Measurements from ENCODE around the gene CRTAP. TPM values are rescaled to one million over a fixed set of nuclear protein-coding genes. Genes with fewer than 3 reads are reported as not detected.
"Not testable (repeated sequence)": the region's sequence is repeated elsewhere in the genome, so short reads cannot be mapped to it uniquely, and the experiment has no call there.

Gene CRTAP
- 256 and 302 TPM in 2 replicates for total RNA-seq (2014; rRNA removed; shearing (Covaris generic))

DNA sequence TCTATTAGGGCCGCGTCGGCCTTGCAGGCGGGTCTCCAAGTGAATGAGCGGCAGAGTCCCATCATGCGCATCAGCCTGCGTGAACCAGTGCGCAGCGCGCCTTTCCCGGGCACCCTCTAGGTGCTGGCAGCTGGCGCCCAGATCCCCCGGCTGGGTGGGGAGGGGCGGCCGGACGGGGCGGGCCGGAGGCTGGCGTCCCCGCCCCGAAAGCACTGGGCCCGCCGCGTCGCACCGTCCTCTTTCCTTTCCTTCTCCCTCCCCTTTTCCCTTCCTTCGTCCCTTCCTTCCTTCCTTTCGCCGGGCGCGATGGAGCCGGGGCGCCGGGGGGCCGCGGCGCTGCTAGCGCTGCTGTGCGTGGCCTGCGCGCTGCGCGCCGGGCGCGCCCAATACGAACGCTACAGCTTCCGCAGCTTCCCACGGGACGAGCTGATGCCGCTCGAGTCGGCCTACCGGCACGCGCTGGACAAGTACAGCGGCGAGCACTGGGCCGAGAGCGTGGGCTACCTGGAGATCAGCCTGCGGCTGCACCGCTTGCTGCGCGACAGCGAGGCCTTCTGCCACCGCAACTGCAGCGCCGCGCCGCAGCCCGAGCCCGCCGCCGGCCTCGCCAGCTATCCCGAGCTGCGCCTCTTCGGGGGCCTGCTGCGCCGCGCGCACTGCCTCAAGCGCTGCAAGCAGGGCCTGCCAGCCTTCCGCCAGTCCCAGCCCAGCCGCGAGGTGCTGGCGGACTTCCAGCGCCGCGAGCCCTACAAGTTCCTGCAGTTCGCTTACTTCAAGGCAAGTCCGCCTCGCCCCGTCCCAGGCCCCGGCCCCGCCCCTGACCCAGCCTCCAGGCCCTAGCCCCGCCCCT is at the start of gene CRTAP:
TSS of gene CRTAP (plus strand) at position 243 of the 850 bp plus-strand sequence. CDS start at position 307, 64 bp downstream.
- peak; percentile 97 for DNase-seq (ENCODE audit: low read depth)

DNA sequence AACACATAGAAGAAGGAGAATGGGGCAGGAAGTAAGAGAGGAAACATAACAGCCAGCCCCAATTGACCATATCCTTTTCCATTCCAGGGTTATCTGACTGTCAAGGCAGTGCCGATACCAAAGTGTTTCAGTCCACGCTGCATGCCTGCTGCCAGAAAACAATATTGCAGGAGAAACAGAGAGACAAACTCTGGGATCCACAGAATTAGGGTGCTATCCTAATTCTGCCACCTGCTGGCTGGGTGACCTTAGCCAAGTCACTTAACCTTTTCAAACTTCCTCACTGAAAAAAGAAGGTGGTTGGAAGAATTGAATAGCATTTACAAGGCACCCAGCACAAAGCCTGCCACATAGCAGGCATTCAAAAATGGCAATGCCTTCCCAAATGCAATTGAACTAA is 48.9 kb upstream of the CRTAP start:
- DNase-seq (ENCODE audit: low read depth) = no peak

DNA sequence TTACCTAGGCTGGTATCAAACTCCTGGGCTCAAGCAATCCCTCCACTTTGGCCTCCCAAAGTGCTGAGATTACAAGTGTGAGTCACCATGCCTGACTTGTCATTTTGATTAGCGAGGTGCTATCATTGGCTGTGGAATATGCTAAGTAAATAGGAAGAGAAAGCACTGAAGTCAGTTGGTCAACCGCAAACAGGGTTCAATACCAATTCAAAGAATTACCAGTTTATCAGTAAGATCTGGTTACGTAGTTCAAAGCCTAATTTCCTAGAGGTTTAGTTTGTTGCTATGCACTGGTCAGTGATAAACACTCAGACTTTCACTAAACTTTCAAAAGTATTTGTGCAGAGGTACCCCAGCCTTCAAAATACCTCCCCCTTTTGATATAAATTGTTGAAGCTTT is 46.3 kb upstream of the CRTAP start:
- DNase-seq (ENCODE audit: low read depth) = peak; percentile 15

DNA sequence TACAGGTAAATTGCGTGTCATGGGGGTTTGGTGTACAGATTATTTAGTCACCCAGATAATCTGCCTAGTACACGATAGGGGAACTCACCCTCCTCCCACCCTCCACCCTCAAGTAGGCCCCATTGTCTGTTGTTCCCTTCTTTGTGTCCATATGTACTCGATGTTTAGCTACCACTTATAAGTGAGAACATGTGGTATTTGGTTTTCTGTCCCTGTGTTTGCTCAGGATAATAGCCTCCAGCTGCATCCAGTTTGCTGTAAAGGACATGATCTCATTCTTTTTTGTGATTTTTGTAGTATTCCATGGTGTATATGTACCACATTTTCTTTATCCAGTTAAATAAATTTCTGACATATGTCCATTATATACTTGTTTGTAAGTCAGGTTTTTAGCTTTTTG is 44.0 kb upstream of the CRTAP start:
- not testable (repeated sequence) for DNase-seq (ENCODE audit: low read depth)

DNA sequence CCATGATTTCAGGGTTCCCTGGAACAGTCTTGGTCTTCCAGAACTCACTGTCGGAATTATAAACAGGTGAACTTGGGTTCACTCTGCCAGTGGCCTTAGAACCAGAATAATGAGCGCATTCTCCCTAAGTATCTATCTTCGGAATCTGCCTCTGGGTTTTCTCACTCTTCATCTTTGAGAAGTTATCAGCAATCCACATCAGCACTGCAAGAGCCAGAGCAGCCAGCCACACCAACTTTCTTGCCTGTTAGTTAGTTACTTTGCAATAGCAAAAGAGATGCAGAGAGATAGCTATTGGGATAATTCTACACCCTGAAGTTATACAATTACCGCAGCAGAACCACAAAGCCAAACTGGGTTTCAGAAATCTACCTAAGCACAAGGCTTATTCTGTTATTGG is 42.6 kb upstream of the CRTAP start:
- DNase-seq (ENCODE audit: low read depth) = no peak

DNA sequence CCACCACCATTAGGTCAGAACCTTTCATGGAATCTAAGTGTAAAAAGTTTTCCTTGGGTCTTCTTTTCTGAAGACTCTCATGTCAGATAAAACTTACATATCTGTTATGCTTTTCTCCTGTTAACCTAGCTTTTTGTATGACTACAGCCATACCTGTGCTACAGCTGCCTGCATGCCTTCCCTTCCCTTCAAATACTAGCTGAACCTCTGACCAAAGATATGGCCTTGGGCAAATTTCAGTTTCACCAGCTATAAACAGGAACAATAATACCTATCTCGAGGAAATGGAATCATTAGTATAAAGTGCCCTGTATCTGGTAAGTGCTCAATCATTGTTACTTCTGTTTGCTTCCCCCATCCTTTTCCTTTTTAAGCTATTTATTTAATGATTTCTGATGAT is 41.9 kb upstream of the CRTAP start:
- DNase-seq (ENCODE audit: low read depth) = no peak

DNA sequence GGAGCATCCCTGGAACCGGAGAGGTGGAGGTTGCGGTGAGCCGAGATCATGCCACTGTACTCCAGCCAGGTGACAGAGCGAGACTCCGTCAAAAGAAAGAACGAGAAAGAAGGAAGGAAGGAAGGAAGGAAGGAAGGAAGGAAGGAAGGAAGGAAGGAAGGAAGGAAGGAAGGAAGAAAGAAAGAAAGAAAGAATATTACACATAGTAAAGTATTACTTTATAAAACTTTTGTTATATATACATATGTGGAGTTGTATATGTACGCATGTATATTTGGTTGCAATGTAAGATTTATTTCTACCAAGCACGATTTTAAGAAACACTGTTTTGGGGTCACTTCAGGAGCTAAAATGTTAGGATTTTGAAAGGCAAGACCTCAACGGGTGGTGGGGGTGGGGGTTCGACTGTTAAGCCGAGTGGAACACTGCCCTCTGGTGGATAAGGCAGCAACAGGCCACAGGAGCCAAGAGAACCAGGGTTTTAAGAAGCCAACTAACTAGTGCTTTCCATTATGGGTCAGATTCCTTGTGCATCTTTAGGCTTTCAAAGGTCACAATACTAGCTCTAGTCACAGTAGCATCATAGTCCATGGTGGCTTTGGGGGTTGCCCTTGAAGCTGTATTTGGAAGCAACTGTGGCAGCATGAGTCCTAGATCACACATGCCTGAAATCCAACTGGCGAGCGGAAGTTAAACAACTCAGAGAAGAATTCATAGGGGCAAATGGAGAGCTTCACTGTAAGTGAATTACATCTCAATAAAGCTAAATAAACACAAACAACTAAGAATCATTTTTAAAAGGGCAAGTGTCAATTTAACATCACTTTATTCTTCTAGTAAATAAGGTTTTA is 39.4 kb upstream of the CRTAP start:
- DNase-seq (ENCODE audit: low read depth) = peak; percentile 64

DNA sequence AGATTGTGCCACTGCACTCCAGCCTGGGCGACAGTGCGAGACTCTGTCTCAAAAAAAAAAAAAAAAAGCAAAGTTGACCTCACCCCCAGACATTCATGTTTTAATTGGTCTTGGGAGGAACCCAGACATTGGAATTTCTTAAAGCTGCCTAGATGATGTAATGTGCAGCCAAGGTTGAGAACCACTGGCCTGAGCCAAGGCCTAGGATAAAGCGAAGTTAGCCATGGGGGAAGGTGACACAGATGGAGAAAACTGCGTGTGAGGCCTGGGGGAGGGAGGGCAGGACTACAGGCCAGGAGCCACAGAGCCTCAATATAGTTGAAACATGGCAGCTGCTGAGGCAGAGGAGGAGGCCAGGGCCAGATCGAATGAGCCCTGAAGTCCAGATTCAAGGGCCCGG is 37.8 kb upstream of the CRTAP start:
- DNase-seq (ENCODE audit: low read depth) = no peak

DNA sequence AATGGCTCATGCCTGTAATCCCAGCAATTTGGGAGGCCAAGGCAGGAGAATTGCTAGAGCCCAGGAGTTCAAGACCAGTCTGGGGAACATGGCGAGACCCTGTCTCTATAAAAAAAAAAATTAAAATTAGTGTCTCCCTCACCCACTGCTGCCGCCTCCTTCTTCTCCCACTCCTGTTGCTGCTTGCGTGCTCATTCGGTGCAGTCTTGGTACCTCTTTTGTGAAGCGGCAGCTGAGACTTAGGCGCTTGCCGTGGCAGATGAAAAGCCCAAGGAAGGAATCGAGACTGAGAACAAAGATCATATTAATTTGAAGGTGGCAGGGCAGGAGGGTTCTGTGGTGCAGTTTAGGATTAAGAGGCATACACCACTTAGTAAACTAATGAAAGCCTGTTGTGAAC is 36.9 kb upstream of the CRTAP start:
- no peak for DNase-seq (ENCODE audit: low read depth)

DNA sequence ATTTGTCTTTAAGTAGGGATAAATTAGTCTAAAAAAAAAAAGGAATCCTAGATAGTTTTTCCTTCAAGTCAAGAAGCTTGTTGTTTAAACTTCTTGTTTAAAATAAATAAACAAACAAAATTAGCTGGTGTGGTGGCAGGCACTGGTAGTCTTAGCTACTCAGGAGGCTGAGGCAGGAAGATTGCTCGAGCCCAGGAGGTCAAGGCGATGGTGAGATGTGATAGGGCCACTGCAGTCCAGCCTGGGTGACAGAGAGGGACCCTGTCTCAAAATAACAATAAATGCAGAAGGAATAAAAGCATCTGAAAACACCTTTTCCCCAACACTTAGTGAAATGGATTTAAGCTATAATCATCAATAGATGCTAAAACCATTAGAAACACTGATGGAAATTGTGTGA is 35.8 kb upstream of the CRTAP start:
- no peak for DNase-seq (ENCODE audit: low read depth)

DNA sequence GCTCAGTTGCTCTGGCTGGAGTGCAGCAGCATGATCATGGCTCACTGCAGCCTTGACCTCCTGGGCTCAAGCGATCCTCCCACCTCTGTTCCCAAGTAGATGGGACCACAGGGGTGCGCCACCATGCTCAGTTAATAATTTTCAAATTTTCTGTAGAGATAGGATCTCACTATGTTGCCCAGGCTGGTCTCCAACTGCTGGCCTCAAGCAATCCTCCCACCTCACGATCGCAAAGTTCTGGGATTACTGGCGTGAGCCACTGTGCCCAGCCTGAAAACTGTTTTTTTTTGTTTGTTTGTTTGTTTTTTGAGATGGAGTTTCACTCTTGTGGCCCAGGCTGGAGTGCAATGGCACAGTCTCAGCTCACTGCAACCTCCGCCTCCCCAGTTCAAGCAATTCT is 34.0 kb upstream of the CRTAP start:
- not testable (repeated sequence) for DNase-seq (ENCODE audit: low read depth)

DNA sequence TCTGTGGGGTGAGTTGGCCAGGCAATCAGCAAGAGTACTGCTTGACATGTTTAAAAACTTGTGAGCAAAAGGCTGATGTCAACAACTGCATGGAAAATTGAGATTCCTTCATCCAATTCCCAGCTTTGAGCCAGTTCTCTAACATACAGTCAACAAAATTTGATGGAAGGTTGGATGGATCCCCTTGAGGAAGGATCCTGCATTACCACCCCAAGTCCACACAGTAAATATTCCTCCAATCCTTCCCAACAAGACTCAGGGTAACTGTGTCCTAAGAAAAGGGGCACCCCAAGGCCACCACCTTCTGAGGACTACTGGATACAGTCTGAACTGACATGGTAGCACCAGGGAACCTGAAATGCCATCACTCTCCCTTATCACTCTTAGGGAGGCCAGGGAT is 32.0 kb upstream of the CRTAP start:
- no peak for DNase-seq (ENCODE audit: low read depth)

DNA sequence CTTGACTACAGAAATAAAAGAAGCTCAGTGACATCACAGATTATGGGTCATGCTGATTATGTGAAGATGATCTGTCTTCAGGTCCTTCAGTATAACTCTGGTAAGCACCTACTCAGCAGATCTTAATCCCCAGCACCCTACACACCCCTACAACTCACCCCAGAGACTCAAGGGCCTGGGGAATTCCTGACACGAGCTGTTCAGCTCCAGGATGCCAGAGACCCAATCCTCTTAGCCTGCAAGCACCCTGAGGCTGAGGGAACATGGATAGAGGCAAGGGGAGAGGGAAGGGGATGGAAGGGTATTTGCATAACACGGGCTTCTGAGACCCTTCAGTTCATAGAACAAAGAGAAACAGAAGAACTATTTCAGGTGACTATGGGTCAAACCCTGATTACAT is 29.9 kb upstream of the CRTAP start:
- DNase-seq (ENCODE audit: low read depth) = no peak

DNA sequence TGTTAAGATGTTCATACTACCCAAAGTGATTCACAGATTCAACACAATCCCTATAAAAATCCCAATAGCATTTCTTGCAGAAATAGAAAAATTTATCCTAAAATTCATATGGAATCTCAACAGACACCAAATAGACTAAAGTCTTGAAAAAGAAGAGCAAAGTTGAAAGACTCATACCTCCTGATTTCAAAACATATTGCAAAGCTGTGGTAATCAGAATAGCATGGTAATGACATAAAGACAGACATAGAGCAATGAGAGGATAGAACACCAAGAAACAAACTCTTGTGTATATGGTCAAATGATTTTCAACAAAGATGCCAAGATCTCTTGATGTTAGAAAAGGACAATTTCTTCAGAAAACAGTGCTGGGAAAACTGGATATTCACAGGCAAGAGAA is 25.1 kb upstream of the CRTAP start:
- no peak for DNase-seq (ENCODE audit: low read depth)

DNA sequence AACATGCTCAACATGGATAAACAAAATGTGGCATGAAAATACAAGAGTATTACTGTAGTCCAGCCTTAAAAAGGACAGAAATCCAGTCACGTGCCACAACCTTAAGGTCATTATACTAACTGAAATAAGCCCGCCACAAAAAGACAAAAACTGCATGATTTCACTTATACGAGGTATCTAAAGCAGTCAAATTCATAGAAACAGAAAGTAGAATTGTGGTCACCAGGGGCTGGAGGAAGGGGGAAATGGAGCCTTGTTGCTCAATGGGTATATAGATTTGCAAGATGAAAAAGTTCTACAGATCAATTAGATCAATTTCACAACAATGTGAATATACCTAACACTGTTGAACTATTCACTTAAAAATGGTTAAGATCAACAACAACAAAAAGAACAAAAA is 24.3 kb upstream of the CRTAP start:
- no peak for DNase-seq (ENCODE audit: low read depth)

DNA sequence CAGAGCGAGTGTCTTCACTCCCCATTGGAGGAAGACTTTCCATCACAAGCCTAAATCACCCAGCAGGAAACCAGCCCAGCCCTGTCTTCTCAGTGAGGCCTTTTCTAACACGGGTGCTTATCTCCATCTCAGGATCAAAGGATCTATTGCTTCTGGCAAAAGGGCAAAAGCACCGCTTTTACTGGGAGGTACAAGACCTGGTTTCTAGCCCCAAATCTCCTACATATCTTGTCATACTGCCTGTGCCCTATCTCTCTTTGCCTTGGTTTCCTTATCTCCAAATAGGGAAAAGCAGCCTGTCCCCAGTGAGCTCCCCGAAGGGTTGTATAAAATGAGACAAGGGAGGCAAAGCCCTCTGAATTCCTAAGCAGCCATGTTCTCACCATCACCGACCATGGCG is 22.1 kb upstream of the CRTAP start:
- DNase-seq (ENCODE audit: low read depth) = no peak

DNA sequence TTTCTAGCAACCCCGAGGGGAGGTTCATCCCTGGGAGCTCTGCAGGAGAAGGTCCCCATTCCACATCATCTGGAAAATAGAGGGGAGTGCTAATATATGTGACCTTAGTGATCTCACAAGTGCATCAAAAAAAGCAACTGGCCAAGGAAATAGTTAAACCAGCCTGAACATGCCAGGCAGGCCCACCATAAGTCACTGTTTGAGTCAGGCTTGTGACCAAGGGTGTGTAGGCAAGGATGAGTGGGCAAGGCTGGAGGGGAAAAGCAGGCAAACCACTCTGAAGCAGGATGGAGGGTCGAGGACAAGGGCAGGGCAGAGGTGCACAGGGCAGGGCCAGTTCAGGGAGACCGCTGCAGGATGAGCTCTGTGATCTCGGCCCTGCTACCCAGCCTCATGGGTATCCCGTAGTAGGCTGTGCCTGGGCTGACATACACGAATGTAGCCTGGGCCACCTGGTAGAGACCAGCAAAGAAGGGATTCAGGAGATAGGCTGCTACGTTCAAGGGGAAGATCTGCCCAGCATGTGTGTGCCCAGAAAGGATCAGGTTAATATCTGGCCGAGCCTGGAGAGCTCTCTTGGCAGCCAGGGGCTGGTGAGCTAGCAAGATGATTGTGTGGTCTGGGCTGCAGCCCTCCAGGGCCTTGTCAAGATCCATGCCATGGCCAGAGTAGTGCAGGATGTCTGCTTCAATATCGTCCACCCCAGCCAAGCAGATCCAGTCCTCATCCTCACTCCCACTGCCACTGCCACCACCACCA is 21.1 kb upstream of the CRTAP start:
- DNase-seq (ENCODE audit: low read depth) = no peak

DNA sequence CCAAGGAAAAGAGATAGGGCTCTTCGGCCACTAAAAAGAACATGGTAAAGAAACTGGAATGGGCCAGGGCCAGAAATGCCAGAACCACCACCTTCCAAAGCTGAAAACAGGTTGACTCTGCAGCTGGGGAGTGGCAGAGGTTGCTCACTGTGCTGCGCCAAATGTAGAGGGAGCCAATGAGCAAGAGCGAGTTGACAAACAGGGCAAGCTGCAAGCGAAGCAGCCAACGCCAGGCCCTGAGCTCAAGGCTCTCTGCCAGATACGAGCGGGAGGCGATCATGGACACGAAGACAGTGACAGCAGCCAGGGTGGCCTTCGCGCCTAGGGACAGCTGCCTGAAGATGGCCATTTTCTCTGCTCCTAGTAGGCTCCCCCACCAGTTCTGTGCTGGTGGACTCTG is 20.0 kb upstream of the CRTAP start:
- no peak for DNase-seq (ENCODE audit: low read depth)

DNA sequence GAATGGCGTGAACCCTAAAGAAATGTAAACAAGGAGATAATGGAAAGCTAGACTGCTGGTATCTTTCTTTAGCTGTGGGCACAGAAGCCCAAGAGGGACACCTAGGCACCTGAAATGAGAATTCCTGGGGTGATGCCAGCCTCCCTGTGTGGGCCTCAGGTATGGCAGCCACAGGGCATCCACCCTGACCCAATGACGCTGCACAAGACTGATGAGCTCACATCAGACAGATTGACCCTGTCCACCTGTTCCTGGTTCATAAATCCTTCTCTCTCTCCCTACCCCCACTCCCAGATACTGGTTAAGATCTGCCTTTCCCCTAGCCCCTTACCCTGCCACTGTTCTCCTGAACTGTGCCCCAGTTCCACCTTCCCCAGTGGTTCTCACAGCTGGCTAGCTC is 18.4 kb upstream of the CRTAP start:
- no peak for DNase-seq (ENCODE audit: low read depth)

DNA sequence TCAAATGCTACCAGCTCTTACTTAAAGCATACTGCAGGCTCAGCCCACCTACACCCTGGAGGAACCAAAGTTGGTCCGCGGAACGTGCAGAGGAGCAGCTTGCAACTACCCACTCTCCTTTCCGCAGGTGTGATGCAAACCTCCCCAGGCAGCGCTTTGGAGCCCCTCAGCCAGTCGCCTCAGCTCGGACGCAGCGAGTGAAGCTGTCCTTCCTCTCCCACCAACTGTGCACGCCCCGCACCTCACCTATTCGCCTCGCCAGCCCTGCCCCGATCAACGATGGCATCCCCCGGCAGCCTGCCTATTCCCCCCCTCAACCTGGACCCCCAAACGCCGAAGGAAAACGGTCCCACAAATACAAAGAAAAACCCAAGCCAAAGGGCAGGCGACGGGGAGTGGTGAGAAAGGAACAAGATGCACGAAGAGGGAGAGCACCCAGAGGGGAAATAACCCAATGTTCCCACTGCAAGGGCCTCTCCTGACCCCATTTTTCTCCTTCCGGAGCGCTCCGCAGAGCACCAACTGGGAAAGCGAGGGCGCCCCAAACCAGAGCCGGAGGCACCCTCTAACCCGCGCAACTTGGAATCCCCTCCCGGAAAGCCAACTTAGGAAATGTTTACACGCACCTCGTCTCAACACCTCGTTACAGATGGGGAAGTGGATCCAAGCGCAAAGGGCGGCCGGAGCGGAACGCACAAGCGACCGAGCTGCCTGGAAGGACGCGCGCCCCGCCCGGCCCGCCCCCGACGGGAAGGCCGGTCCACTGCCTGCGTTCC is 17.5 kb upstream of the CRTAP start:
- DNase-seq (ENCODE audit: low read depth) = peak; percentile 42

DNA sequence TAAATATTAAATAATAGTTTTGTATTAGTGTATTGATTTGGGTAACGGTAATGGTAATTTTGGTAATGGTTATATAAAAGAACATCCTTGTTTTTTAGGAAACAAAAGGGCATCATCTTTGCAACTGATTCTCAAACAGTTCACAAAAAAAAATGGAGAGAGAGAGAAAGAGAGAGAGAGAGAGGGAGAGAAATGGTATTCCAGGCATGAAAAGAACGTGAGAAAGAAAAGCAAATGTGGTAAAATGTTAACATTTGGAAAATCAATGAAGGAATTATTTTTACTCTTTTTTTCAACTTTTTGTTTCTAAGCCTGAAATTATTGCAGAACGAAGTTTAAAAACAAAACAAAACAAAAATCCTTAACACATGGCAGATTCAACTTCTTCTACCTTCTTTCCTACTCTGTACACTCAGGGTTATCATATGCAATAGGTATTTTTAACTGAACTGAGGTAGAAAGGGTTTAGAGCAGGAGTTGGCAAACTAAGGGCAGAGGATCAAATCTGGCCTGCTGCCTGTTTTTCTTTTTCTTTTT is 14.6 kb upstream of the CRTAP start:
- DNase-seq (ENCODE audit: low read depth) = no peak

Measured in RPMI7951 (cell line).